ENCODE data around the gene SMAD2.

The SMAD2 gene

GRCh38 chr18:47882641-47883040, 47.8 kb downstream of the SMAD2 start:
- no peak overlapping the region for H3K4me3 ChIP-seq (ENCODE audit: low read depth in 1 of 2, low read length in 2 of 2)
- no peak overlapping the region for H2AFZ ChIP-seq (ENCODE audit: low read depth, low read length)
- no peak for DNase-seq
- no peak overlapping the region for H3K27ac ChIP-seq (ENCODE audit: low read length)
- peaks cover 81% of the 10 kb centered on the region for H3K79me2 ChIP-seq (ENCODE audit: insufficient read depth, low read length)
- H3K36me3 ChIP-seq (ENCODE audit: insufficient read depth, low read length) = peaks cover 76% of the 10 kb centered on the region
- H4K20me1 ChIP-seq (ENCODE audit: insufficient read depth, low read length) = peaks cover 16% of the 10 kb centered on the region; the same call in 1 of the 2 replicates
- H3K4me1 ChIP-seq (ENCODE audit: insufficient read depth, low read length) = no peaks in the 10 kb centered on the region
- ATAC-seq (ENCODE audit: insufficient read depth, low read depth) = no peak
- TF ChIP-seq, protein P1, sequence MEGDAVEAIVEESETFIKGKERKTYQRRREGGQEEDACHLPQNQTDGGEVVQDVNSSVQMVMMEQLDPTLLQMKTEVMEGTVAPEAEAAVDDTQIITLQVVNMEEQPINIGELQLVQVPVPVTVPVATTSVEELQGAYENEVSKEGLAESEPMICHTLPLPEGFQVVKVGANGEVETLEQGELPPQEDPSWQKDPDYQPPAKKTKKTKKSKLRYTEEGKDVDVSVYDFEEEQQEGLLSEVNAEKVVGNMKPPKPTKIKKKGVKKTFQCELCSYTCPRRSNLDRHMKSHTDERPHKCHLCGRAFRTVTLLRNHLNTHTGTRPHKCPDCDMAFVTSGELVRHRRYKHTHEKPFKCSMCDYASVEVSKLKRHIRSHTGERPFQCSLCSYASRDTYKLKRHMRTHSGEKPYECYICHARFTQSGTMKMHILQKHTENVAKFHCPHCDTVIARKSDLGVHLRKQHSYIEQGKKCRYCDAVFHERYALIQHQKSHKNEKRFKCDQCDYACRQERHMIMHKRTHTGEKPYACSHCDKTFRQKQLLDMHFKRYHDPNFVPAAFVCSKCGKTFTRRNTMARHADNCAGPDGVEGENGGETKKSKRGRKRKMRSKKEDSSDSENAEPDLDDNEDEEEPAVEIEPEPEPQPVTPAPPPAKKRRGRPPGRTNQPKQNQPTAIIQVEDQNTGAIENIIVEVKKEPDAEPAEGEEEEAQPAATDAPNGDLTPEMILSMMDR (IDR thresholded peaks at IDR 0.05; ENCODE audit: borderline replicate concordance, extremely low read depth, low read length, poor library complexity, severe bottlenecking) = no peak
- TF ChIP-seq EZH2 (IDR thresholded peaks at IDR 0.05; ENCODE audit: borderline replicate concordance, low read depth, low read length, severe bottlenecking) = no peak
- no peaks in the 10 kb centered on the region for H3K9me3 ChIP-seq (ENCODE audit: insufficient read depth, low read length, severe bottlenecking)
- H3K27me3 ChIP-seq (ENCODE audit: insufficient read depth, low read length, poor library complexity) = no peaks in the 10 kb centered on the region
- H3K9ac ChIP-seq (ENCODE audit: low read depth, low read length) = no peak overlapping the region
- H3K4me2 ChIP-seq (ENCODE audit: insufficient read depth, low read length) = no peak overlapping the region

DNA sequence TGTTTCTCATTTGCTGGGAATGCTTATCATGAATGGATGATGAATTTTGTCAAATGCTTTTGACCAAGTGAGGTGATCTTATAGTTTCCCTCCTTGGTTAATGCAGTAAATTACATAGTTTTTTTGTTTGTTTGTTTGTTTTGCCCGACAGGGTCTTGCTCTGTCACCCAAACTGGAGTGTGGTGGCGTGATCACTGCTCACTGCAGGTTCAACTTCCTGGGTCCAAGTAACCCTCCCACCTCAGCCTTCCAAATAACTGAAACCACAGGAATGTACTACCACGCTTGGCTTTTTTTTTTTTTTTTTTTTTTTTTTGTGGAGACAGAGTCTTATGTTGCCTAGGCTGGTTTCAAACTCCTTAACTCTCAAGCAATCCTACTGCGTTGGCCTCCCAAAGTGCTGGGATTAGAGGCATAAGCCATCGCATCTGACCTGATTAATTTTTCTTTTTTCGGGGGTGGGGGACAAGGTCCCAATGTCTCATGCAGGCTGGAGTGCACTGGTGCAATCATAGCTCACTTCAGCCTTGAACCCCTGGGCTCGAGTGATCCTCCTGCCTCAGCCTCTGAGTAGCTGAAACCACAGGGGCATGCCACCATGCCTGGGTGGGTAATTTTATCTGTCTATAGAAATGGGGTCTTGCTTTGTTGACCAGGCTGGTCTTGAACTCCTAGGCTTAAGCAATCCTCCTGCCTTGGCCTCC, 48.6 kb downstream of the SMAD2 start:
- H3K4me2 ChIP-seq (ENCODE audit: insufficient read depth, low read length) = no peak overlapping the region
- DNase-seq = no peak
- H3K36me3 ChIP-seq (ENCODE audit: insufficient read depth, low read length) = peaks cover 69% of the 10 kb centered on the region
- ATAC-seq (ENCODE audit: insufficient read depth, low read depth) = no peak
- no peak overlapping the region for H3K27ac ChIP-seq (ENCODE audit: low read length)
- no peak overlapping the region for H3K4me3 ChIP-seq (ENCODE audit: low read depth in 1 of 2, low read length in 2 of 2)
- no peak for TF ChIP-seq EZH2 (IDR thresholded peaks at IDR 0.05; ENCODE audit: borderline replicate concordance, low read depth, low read length, severe bottlenecking)
- TF ChIP-seq, protein P1 (IDR thresholded peaks at IDR 0.05; ENCODE audit: borderline replicate concordance, extremely low read depth, low read length, poor library complexity, severe bottlenecking) = no peak
- H3K79me2 ChIP-seq (ENCODE audit: insufficient read depth, low read length) = peaks cover 78% of the 10 kb centered on the region
- H3K4me1 ChIP-seq (ENCODE audit: insufficient read depth, low read length) = no peaks in the 10 kb centered on the region
- H3K9ac ChIP-seq (ENCODE audit: low read depth, low read length) = no peak overlapping the region
- no peaks in the 10 kb centered on the region for H3K27me3 ChIP-seq (ENCODE audit: insufficient read depth, low read length, poor library complexity)
- H3K9me3 ChIP-seq (ENCODE audit: insufficient read depth, low read length, severe bottlenecking) = no peaks in the 10 kb centered on the region
- H2AFZ ChIP-seq (ENCODE audit: low read depth, low read length) = no peak overlapping the region
- peaks cover 11% of the 10 kb centered on the region; the same call in 1 of the 2 replicates for H4K20me1 ChIP-seq (ENCODE audit: insufficient read depth, low read length)

- Histone ChIP-seq H3K9ac (ENCODE audit: low read depth, low read length) (no peak overlapping the region), H3K4me1 (ENCODE audit: insufficient read depth, low read length) (no peaks in the 10 kb centered on the region), H3K79me2 (ENCODE audit: insufficient read depth, low read length) (peaks cover 77% of the 10 kb centered on the region), H3K4me2 (ENCODE audit: insufficient read depth, low read length) (no peak overlapping the region), H3K9me3 (ENCODE audit: insufficient read depth, low read length, severe bottlenecking) (no peaks in the 10 kb centered on the region), H4K20me1 (ENCODE audit: insufficient read depth, low read length) (peaks cover 11% of the 10 kb centered on the region; the same call in 1 of the 2 replicates), H3K27ac (ENCODE audit: low read length) (no peak overlapping the region), H3K36me3 (ENCODE audit: insufficient read depth, low read length) (peaks cover 60% of the 10 kb centered on the region), H3K4me3 (ENCODE audit: low read depth in 1 of 2, low read length in 2 of 2) (no peak overlapping the region), H3K27me3 (ENCODE audit: insufficient read depth, low read length, poor library complexity) (no peaks in the 10 kb centered on the region), H2AFZ (ENCODE audit: low read depth, low read length) (no peak overlapping the region)
- no peak for DNase-seq
- TF ChIP-seq EZH2 (IDR thresholded peaks at IDR 0.05; ENCODE audit: borderline replicate concordance, low read depth, low read length, severe bottlenecking) = no peak
- TF ChIP-seq, protein P1 (IDR thresholded peaks at IDR 0.05; ENCODE audit: borderline replicate concordance, extremely low read depth, low read length, poor library complexity, severe bottlenecking) = no peak
- no peak for ATAC-seq (ENCODE audit: insufficient read depth, low read depth)
Measured at GRCh38 chr18:47881042-47881441, 49.4 kb downstream of the SMAD2 start.
